Caco-2 (cell line): ENCODE results near the gene RUNX2. TPM values are rescaled to one million over a fixed set of nuclear protein-coding genes. Genes with fewer than 3 reads are reported as not detected.
"Not testable (repeated sequence)": the region's sequence is repeated elsewhere in the genome, so short reads cannot be mapped to it uniquely, and the experiment has no call there.

Experiments
- BruUV-seq: library from RNA; stranded (reverse); fragments of 400-500 nt; replicated peaks from 2 replicates; lab custom pipeline; 2021; lab: Mats Ljungman, UMichigan
- CTCF ChIA-PET: fragments of 300-600 bp; sonication (Branson Sonifier 250); formaldehyde crosslinking; loops from one replicate; lab custom pipeline; 2022; ENCODE audit warnings: antibody characterized with exemption; lab: Charles Lee
- POLR2A ChIA-PET: fragments of 300-600 bp; sonication (Branson Sonifier 250); formaldehyde crosslinking; loops from one replicate; lab custom pipeline; 2022; ENCODE audit warnings: antibody characterized with exemption; lab: Charles Lee
- DNase-seq, 2 experiments: peaks; one replicate each; pipeline versions ENCODE4 v3.0.0 to v3.0.0-alpha.2; 2020 to 2022
- H3K27me3 ChIP-seq: replicated peaks from 2 replicates; pipeline ENCODE4 v1.6.0; 2011; ENCODE audit warnings: low read length; ENCODE audit not compliant: control insufficient read depth, insufficient read depth
- H3K36me3 ChIP-seq: 2 replicates; pipeline ENCODE4 v1.5.1; 2011; ENCODE audit warnings: low read length; ENCODE audit not compliant: control insufficient read depth, insufficient read depth
- H3K4me1 ChIP-seq: fragments of 250-450 bp; sonication (Bioruptor Pico); 2 replicates; pipeline ENCODE4 v1.5.1; 2020; ENCODE audit warnings: mild to moderate bottlenecking
- H3K4me3 ChIP-seq: 2 replicates; pipeline ENCODE4 v1.5.1; 2011; ENCODE audit warnings: low read depth, mild to moderate bottlenecking, control low read depth, low read length
- H3K9me3 ChIP-seq: fragments of 250-450 bp; sonication (Bioruptor Pico); 2 replicates; pipeline ENCODE4 v1.5.1; 2020; ENCODE audit warnings: mild to moderate bottlenecking, moderate library complexity
- H3K27ac Mint-ChIP-seq: one replicate; pipeline ENCODE4 v1.8.0; 2022; ENCODE audit warnings: mixed read lengths; ENCODE audit not compliant: unreplicated experiment
- H3K27me3 Mint-ChIP-seq: one replicate; pipeline ENCODE4 v1.8.0; 2022; ENCODE audit warnings: mixed read lengths; ENCODE audit not compliant: insufficient read depth, unreplicated experiment
- H3K36me3 Mint-ChIP-seq: one replicate; pipeline ENCODE4 v1.8.0; 2022; ENCODE audit warnings: mild to moderate bottlenecking, mixed read lengths; ENCODE audit not compliant: insufficient read depth, unreplicated experiment
- H3K4me1 Mint-ChIP-seq: one replicate; pipeline ENCODE4 v1.8.0; 2022; ENCODE audit warnings: low read depth, mixed read lengths; ENCODE audit not compliant: unreplicated experiment
- H3K4me3 Mint-ChIP-seq: one replicate; pipeline ENCODE4 v1.8.0; 2022; ENCODE audit warnings: mild to moderate bottlenecking, moderate library complexity, mixed read lengths; ENCODE audit not compliant: unreplicated experiment
- H3K9me3 Mint-ChIP-seq: one replicate; pipeline ENCODE4 v1.8.0; 2022; ENCODE audit warnings: mixed read lengths; ENCODE audit not compliant: unreplicated experiment
- CTCF ChIP-seq, 2 experiments: fragments of 200-600 bp in 1 of 2; IDR thresholded peaks; 1 replicate in 1 of 2; 2 replicates in 1 of 2; pipeline versions ENCODE4 v1.5.1 to v1.8.0; 2011 to 2022; ENCODE audit warnings: antibody characterized with exemption in 1 of 2, control low read depth in 1 of 2, inconsistent platforms in 1 of 2, low read depth in 1 of 2, low read length in 1 of 2, mild to moderate bottlenecking in 1 of 2, moderate library complexity in 1 of 2; ENCODE audit not compliant: insufficient read depth in 1 of 2, severe bottlenecking in 1 of 2, unreplicated experiment in 1 of 2
- intact Hi-C: fragments of 100-400 bp; cut with micrococcal nuclease; formaldehyde crosslinking; loops from one replicate; pipeline ENCODE4 v1.10.0; 2022; ENCODE audit not compliant: unreplicated experiment
- total RNA-seq: library from RNA; stranded (reverse); gene quantifications from 2 replicates; pipeline ENCODE4 v1.2.3, GENCODE V29; 2022

RUNX2 gene
- total RNA-seq, 1 experiment from 2014 or later: not detected

DNA sequence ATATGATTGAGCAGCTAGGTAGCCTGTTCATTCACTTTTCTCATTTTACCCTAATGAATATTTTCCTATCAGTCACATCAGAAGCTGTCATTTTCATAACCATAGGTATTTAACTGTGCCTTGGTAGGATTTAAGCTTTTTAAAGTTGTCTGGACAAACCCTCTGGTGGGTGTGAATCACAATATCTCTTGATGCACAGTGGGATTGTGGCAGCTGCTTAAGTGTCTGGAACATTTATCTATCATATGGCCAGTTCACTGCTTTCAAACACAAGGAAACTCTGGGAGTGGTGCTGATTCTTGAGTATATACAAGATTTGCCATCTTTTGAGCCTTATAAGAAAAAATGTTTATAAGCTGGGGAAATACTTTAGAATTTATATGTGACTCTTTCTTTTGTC, 136.6 kb downstream of the RUNX2 start:
- Histone ChIP-seq H3K27me3 (no peaks in the 10 kb centered on the region), H3K4me3 (no peak overlapping the region), H3K9me3 (no peaks in the 10 kb centered on the region), H3K36me3 (no peaks in the 10 kb centered on the region), H3K4me1 (peaks cover 4% of the 10 kb centered on the region; the same call in 1 of the 2 replicates)
- no peak for TF ChIP-seq CTCF (IDR thresholded peaks at IDR 0.05; ENCODE audit: insufficient read depth in 1 of 2, low read depth in 1 of 2, low read length in 1 of 2, severe bottlenecking in 1 of 2, unreplicated experiment in 1 of 2)
- Mint-ChIP-seq H3K27me3 (no peaks in the 10 kb centered on the region), H3K4me1 (no peaks in the 10 kb centered on the region), H3K9me3 (no peaks in the 10 kb centered on the region), H3K27ac (no peak overlapping the region), H3K36me3 (no peaks in the 10 kb centered on the region), H3K4me3 (no peak overlapping the region)
- DNase-seq: no peak
- ChIA-PET POLR2A (interaction anchor here (0.8 kb wide), 1 partner anchor 87 kb away, joined by 3 read pairs; the partner anchor contains the start of gene SUPT3H), CTCF (no interaction called here)
- no TSS peak for BruUV-seq
- intact Hi-C loops: no loop called here

DNA sequence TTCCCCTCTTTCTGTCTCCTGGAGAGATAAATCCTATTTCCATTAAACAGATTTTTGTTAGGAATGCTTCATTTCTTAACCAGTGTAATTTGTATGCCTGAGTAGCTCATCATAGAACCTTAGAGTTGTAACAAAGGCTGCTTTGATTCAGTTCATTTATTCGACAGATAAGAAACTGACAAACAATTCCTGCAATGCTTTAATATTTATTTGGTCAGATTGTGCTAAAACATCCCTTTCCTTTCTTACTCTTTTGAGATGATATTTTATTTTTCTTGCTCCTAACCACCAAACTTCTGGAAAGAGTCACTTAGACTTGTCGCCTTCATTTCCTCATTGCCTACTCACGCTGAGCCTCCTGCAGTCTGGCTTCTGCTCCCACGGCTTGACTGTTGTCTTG, 138.6 kb downstream of the RUNX2 start:
- no peak overlapping the region for H3K4me3 ChIP-seq
- CTCF ChIA-PET: no interaction called here
- H3K4me1 ChIP-seq: peaks cover 4% of the 10 kb centered on the region; the same call in 1 of the 2 replicates
- no peaks in the 10 kb centered on the region for H3K36me3 ChIP-seq
- no peaks in the 10 kb centered on the region for H3K36me3 Mint-ChIP-seq
- H3K27me3 ChIP-seq: no peaks in the 10 kb centered on the region
- TF ChIP-seq CTCF (IDR thresholded peaks at IDR 0.05; ENCODE audit: insufficient read depth in 1 of 2, low read depth in 1 of 2, low read length in 1 of 2, severe bottlenecking in 1 of 2, unreplicated experiment in 1 of 2): no peak
- H3K27me3 Mint-ChIP-seq: no peaks in the 10 kb centered on the region
- DNase-seq: no peak
- H3K4me1 Mint-ChIP-seq: no peaks in the 10 kb centered on the region
- H3K4me3 Mint-ChIP-seq: no peak overlapping the region
- intact Hi-C loops: no loop called here
- POLR2A ChIA-PET: no interaction called here
- no peaks in the 10 kb centered on the region for H3K9me3 Mint-ChIP-seq
- BruUV-seq: no TSS peak
- no peak overlapping the region for H3K27ac Mint-ChIP-seq
- no peaks in the 10 kb centered on the region for H3K9me3 ChIP-seq

DNA sequence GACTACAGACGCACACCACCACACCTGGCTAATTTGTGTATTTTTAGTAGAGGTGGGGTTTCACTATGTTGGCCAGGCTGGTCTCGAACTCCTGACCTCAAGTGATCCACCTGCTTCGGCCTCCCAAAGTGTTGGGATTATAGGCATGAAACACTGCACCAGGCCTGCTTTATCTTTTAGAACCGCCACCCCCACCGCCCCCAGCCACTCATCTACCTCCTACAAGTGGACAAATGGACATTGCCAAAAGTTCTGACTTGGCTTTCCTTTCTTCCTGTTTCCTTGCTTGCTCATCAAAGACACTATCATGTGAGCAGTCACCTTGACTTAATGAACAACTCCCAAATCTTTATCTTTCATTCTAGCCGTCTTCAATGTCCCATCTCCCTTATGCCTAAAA, 139.3 kb downstream of the RUNX2 start:
- H3K4me1 ChIP-seq, H3K36me3 ChIP-seq, H3K4me1 Mint-ChIP-seq, BruUV-seq, CTCF ChIA-PET, H3K9me3 ChIP-seq, DNase-seq, H3K27ac Mint-ChIP-seq, H3K4me3 Mint-ChIP-seq, POLR2A ChIA-PET, H3K36me3 Mint-ChIP-seq, H3K9me3 Mint-ChIP-seq, H3K27me3 Mint-ChIP-seq, intact Hi-C loops, H3K27me3 ChIP-seq, H3K4me3 ChIP-seq: not testable (repeated sequence)

DNA sequence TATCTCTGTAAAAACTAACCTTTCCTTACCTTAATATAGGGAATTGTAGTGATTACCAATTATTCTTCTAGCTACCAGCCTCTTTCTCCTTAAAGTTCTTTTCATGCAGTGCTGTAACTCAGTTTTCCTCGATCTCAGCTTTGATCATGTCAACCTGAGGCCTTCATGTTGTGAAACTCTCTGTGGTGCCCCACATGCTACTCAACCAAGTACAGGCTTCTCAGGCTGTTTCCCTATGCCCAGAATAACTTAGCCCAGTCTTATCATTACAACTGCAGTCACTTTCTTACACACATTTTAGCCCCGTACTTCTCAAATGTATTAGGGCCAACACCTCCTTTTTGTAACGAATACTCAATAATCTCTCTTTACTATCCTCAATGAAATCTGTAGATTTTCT, 139.7 kb downstream of the RUNX2 start:
- intact Hi-C loops: no loop called here
- BruUV-seq: no TSS peak
- Histone ChIP-seq H3K27me3 (no peaks in the 10 kb centered on the region), H3K36me3 (no peaks in the 10 kb centered on the region), H3K9me3 (no peaks in the 10 kb centered on the region), H3K4me3 (no peak overlapping the region), H3K4me1 (peaks cover 4% of the 10 kb centered on the region; the same call in 1 of the 2 replicates)
- TF ChIP-seq CTCF (IDR thresholded peaks at IDR 0.05; ENCODE audit: insufficient read depth in 1 of 2, low read depth in 1 of 2, low read length in 1 of 2, severe bottlenecking in 1 of 2, unreplicated experiment in 1 of 2): no peak
- no peaks in the 10 kb centered on the region for H3K4me1 Mint-ChIP-seq
- H3K27me3 Mint-ChIP-seq: no peaks in the 10 kb centered on the region
- ChIA-PET CTCF (no interaction called here), POLR2A (no interaction called here)
- H3K27ac Mint-ChIP-seq: no peak overlapping the region
- no peaks in the 10 kb centered on the region for H3K9me3 Mint-ChIP-seq
- H3K4me3 Mint-ChIP-seq: no peak overlapping the region
- no peak for DNase-seq
- H3K36me3 Mint-ChIP-seq: no peaks in the 10 kb centered on the region
